Large intestine (tissue), 3 donors: ENCODE measurements around the gene NFATC1. TPM values are rescaled to one million over a fixed set of nuclear protein-coding genes. Genes with fewer than 3 reads are reported as not detected.

Experiments
- DNase-seq, 2 donors: peaks; one replicate each; pipeline versions ENCODE4 v3.0.0 to v3.0.0-alpha.2; 2013
- H3K27ac ChIP-seq: one replicate; pipeline ENCODE4 v1.5.1; 2013; ENCODE audit warnings: low read length
- H3K27me3 ChIP-seq: 2 replicates; pipeline ENCODE4 v1.6.1; 2013; ENCODE audit warnings: low read length; ENCODE audit not compliant: control insufficient read depth, insufficient read depth
- H3K36me3 ChIP-seq: 2 replicates; pipeline ENCODE4 v1.6.1; 2013; ENCODE audit warnings: low read length; ENCODE audit not compliant: control insufficient read depth, insufficient read depth
- H3K4me1 ChIP-seq: one replicate; pipeline ENCODE4 v1.6.1; 2013; ENCODE audit warnings: low read length; ENCODE audit not compliant: control insufficient read depth, insufficient read depth
- H3K4me3 ChIP-seq: one replicate; pipeline ENCODE4 v1.5.1; 2013; ENCODE audit warnings: low read length
- H3K9me3 ChIP-seq: one replicate; pipeline ENCODE4 v1.6.1; 2013; ENCODE audit warnings: mild to moderate bottlenecking, low read depth, low read length, moderate library complexity; ENCODE audit not compliant: control insufficient read depth
- WGBS: methylation state at CpG from one replicate; pipeline ENCODE4 v1.1.5; 2013; ENCODE audit warnings: low lambda C conversion rate; ENCODE audit not compliant: insufficient coverage; 5-methylcytosine and 5-hydroxymethylcytosine counted together
- polyA plus RNA-seq: library from polyadenylated mRNA; unstranded; fragments of 120-200 nt; gene quantifications from one replicate; pipeline ENCODE4 v1.2.1, GENCODE V29; 2013

Gene NFATC1
- polyA plus RNA-seq, 1 donor = 6.9 TPM

DNA sequence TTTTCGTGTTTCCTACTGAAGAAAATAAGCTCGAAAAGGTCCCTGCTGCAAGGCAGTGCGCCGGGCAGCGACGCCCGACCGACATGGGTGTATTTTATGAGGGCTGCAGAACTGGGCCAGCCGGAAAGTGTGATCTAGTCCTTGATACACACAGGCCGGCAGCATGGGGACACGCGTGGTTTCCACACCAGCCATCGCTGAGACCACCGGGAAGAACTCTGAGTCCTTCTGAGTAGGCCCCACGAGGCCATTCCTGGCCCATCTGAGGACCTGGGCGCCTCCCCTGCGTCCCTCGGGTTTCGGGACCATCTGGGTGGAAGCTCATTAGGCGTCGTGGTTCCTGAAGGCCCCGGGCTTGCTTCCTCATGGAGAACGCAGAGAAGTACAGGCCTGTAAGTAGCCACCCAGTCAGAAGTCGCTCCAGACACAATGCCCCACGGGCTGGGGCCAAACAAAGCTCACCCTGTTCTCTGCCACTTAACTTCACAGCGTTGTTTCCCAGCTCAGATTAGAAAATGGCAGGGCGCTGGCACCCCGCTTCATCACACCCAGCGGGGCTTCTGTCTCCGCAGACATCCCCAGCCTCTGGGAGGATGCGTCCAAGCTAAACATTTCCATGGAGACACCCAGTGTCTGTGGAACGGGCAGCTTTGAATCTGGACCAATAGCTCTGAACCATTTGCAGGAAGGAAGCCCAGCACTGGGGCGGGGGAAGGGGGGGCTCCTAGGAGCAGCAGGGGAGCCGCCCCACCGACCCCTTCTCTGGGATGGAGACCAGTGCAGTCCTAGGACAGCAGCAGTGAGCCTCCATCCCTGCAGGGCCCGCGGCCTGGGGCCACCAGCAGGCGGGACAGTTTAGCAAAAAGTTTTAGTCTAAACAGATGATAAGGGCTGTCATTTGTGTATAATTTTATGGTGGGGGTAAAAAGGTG lies 2.4 kb downstream of the NFATC1 start:
- H3K27me3 ChIP-seq = peaks cover 60% of the 10 kb centered on the region
- no peak overlapping the region for H3K27ac ChIP-seq
- peaks cover 14% of the 10 kb centered on the region for H3K4me1 ChIP-seq
- peak in 1 of 2 donors; percentile 40 for DNase-seq
- no peaks in the 10 kb centered on the region for H3K36me3 ChIP-seq
- WGBS = no CpG with 5 or more reads among the region's 38 CpGs
- no peak overlapping the region for H3K4me3 ChIP-seq
- H3K9me3 ChIP-seq = peaks cover 10% of the 10 kb centered on the region

DNA sequence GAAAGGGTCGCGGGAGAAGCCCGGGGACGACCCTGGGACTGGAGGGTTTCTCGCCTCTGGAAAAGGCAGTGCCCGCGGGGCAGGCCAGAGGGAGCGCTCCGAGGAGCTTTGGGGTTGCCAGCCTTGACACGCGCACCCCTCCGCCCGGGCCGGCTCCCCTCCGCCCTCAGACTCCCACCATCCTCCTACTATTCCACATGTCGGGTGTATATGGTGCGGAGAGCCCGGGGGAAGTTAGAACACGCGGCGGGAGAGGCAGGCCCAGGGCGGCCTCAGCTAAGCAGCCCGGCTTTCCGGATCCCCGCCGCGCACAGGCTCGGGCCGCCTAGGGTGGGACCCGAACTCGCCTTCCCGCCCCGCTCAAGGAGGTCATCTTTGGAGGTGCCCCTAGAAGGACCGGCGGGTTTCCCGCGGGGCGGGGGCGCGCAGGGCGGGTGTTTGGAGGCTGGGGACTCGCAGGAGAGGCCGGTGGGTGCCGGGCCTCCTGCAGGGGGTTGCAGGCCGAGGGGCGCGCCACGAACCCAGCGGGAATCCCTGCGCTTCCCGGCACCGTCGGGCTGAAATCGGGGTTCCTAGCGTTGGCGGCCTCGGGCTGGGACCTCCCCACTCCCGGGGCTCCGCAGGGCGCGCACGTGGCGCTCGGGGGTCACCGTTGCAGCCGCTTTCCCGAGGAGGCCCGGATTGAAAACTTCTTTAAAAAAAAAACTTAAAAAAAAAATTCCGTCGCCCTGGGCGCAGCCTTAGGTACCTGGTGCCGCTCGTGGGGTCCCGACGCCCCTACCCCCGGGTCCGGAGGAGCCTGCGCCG lies 3.7 kb downstream of the NFATC1 start:
- no CpG with 5 or more reads among the region's 79 CpGs for WGBS

DNA sequence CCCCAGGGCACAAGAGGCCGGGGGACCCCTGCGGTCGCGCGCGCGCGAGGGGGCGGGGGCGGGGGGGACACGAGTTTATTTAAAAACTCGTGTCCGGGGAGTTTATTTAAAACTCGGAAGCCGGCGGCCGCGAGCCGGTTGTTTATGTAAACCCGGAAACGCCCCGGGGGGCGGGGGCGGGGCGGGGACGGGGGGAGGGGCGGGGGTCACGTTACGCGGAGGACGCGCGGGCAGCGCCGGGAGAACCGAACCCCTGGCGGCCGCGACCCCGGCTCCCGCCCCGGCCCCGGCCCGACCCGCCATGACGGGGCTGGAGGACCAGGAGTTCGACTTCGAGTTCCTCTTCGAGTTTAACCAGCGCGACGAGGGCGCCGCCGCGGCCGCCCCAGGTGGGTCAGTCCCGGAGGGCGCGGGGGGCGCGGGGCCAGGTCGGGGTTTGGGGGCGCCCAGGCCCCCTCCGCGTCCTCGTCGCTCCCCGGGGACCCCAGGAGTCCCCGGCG lies 4.4 kb downstream of the NFATC1 start:
- no peaks in the 10 kb centered on the region for H3K36me3 ChIP-seq
- H3K27me3 ChIP-seq = peaks cover 59% of the 10 kb centered on the region
- peaks cover 10% of the 10 kb centered on the region for H3K9me3 ChIP-seq
- whole genome bisulfite sequencing = no CpG with 5 or more reads among the region's 71 CpGs
- no peak overlapping the region for H3K27ac ChIP-seq
- peaks cover 7% of the 10 kb centered on the region for H3K4me1 ChIP-seq
- peak overlapping the region; percentile 23 for H3K4me3 ChIP-seq
- no peak for DNase-seq

More for the DNA sequence above, 3.7 kb downstream of the NFATC1 start:
- Histone ChIP-seq H3K9me3 (peaks cover 10% of the 10 kb centered on the region), H3K36me3 (no peaks in the 10 kb centered on the region), H3K27ac (no peak overlapping the region), H3K27me3 (peaks cover 62% of the 10 kb centered on the region), H3K4me3 (peak overlapping the region; percentile 23), H3K4me1 (peaks cover 10% of the 10 kb centered on the region)
- no peak for DNase-seq

DNA sequence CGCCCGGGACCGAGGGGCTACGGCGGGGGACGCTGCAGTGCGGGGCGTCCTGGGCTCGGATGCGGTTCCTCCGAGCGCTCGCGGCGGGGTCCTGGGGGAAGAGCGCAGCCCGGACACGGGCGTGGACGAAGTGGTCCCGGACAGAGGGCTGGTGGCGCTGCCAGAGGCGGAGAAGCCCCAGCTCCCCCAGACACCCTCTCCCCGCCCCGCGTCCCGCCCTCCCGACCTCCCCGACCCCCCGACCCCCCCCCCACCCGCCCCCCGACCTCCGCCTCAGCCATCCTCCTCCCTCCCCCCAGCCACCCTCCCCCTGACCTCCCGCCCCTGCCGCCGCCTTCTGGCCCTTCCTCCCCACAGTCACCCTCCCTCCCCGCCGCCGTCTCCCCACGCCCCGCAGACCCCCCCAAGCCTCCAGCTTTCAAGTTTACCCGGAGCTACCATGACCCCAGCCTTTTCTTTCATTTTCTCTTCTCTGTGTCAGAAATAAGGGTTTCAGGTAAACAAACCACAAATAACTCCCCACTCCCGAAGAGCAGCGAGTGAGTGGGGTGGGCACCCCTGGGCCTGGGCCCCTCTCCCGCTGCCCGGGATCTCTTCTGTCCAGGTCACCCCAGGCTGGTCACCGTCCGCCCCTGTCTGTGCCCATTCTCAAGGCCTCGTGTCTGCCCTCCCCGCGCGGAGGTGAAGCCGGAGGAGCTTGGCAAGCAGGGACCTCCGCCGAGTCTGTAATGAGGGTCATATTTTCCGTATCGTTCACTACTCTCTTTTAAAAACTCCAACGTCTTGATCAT lies 5.1 kb downstream of the NFATC1 start:
- 60% methylated on average over 1 of the region's 58 CpGs for WGBS
- DNase-seq = no peak
- H3K4me3 ChIP-seq = no peak overlapping the region
- peaks cover 61% of the 10 kb centered on the region for H3K27me3 ChIP-seq
- H3K27ac ChIP-seq = no peak overlapping the region
- peaks cover 7% of the 10 kb centered on the region for H3K4me1 ChIP-seq
- H3K9me3 ChIP-seq = peaks cover 10% of the 10 kb centered on the region
- no peaks in the 10 kb centered on the region for H3K36me3 ChIP-seq

DNA sequence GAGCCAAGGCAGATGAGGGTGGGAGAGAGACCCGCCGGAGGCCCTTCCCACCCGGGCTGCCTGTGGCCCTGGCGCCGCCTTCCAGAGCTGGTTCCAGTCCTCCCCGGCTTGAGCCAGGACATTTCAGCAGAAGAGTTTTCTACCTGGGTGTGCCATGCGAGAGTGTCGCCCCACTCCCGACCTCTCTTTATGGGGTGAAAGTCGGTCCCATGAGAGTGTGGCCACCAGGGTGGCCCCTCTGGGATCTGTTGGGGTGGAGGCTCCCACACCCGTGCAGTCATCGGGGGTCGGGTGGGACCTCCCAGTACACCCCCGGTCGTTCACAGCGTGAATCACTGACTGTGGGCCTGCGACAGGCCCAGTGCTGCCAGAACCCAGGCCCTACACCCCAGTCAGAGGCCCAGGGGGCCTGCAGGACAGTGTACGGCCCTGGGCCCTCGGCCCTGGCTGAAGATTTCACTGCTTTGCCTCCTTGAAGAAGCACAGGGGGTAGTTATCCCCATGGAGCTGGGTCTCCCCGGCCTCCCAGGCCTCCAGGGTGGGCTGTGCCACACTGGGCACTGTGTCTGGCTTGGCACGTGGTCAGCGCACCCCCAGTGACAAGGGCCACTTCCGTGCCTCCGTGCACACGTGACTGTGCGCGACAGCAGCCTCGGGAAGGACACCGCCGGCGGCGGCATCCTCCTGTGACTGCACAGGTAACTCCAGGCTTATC lies 5.9 kb downstream of the NFATC1 start:
- DNase-seq = no peak
- WGBS = 100% methylated on average over 1 of the region's 32 CpGs
- no peaks in the 10 kb centered on the region for H3K36me3 ChIP-seq
- peaks cover 8% of the 10 kb centered on the region for H3K9me3 ChIP-seq
- peaks cover 59% of the 10 kb centered on the region for H3K27me3 ChIP-seq
- peaks cover 6% of the 10 kb centered on the region for H3K4me1 ChIP-seq
- no peak overlapping the region for H3K27ac ChIP-seq
- H3K4me3 ChIP-seq = no peak overlapping the region

DNA sequence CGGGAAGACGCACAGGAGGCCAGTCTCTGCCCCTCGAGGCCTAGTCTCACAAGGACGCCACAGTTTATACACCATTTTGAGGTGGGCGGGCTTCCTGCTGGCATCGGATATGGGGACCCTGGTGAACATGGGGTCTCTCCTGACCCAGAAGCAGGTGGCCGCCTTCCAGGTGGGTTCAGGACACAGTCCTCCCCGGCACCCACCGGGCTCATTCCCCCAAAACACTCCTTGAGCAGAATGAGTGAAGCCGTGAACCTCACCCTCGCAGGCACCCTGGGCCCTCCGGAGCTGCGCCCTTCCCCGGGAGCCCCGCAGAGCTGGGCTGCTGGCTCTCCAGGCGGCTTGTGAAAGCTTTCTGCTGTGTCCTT lies 6.5 kb downstream of the NFATC1 start:
- no peak for DNase-seq
- no CpG with 5 or more reads among the region's 16 CpGs for WGBS
- Histone ChIP-seq H3K27me3 (peaks cover 53% of the 10 kb centered on the region), H3K27ac (no peak overlapping the region), H3K9me3 (peaks cover 7% of the 10 kb centered on the region), H3K4me3 (no peak overlapping the region), H3K4me1 (peaks cover 2% of the 10 kb centered on the region), H3K36me3 (no peaks in the 10 kb centered on the region)

DNA sequence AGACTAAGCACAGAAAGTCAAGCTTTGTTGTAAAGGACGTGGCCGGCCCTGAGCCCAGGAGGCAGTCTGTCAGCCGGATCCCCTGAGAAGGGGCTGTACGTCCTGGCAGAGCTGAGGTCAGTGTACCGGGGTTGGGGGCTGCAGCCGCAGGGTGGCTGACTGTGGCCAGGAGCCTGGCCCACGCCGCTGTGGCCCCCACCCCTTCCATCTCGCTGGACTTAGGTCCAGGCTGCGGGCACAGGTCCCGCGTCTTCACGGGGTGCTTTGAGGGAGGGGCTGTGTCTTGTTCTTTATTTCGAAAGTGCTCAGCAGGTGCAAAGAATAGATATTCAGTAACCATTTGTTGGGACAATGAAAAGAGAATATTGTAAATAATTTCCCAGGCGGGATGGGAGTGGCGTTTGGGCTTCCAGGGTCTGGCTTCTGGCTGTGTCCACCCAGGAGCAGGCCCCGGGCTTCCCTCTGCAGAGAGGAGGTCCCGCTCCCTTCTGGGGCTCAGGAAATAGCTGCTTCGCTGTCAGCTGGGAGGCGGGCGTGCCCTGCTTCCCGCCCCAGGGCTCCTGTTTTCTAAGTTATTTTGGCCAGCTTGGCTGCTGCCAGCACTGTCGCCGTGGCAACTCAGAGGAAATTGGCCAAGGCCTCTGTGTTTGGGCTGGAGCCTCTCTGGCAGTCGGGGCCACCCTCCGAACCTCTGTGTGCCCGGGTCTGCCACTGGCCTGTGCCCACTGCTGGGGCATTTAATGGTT lies 7.4 kb downstream of the NFATC1 start:
- peaks cover 47% of the 10 kb centered on the region for H3K27me3 ChIP-seq
- no peak for DNase-seq
- no peak overlapping the region for H3K4me3 ChIP-seq
- H3K9me3 ChIP-seq = peaks cover 7% of the 10 kb centered on the region
- no peak overlapping the region for H3K27ac ChIP-seq
- no CpG with 5 or more reads among the region's 27 CpGs for WGBS
- no peaks in the 10 kb centered on the region for H3K36me3 ChIP-seq
- peaks cover 2% of the 10 kb centered on the region for H3K4me1 ChIP-seq

DNA sequence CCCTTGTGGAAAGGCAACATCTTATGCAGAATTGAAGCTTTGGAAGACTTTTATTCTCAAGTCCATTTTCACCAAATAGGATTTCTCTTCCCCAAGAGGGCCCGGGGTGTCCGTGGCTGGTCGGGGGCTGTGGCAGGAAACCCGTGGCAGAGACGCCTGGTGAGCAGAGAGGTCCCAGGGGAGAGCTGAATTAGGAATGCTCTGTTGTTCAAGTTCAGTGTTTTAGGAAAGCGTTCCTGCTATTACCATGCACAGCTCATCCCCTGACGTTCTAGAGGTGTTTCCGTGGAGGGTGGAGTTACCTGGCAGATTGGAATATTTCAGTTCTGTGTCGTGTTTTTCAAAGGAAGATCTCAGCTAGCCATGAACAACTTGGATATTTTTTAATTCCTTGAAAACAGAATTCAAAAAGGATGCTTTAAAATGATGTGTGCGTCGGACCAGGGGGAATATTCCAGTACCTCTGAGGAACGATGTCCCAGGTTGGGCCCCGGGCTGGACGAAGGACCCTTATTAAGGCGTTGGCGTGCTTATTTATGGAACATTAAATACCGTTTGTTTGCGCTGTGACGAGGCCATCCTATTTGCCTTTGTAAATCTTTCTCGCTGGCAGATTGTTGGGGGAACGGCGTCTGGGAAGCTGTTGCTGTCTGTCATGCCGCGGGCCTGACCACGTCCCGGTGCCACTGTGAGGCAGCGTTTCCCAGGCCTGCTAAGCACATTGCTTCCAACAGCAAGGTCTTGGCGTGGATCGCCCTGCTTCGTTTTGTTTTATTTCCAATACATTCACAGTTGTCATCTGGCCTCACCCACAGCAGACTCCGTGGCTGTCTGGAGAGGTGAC lies 8.2 kb downstream of the NFATC1 start:
- DNase-seq = no peak
- H3K4me3 ChIP-seq = no peak overlapping the region
- H3K27ac ChIP-seq = no peak overlapping the region
- peaks cover 39% of the 10 kb centered on the region for H3K27me3 ChIP-seq
- no CpG with 5 or more reads among the region's 31 CpGs for WGBS
- H3K36me3 ChIP-seq = no peaks in the 10 kb centered on the region
- peaks cover 7% of the 10 kb centered on the region for H3K9me3 ChIP-seq
- H3K4me1 ChIP-seq = peaks cover 2% of the 10 kb centered on the region
